SU-DHL-6 (cell line): ENCODE results near the gene GFOD1.

ENCODE experiments used
- CTCF ChIP-seq: fragments of 200-600 bp; sonication (generic); IDR thresholded peaks from one replicate; pipeline ENCODE4 v1.5.1; 2017; ENCODE audit warnings: antibody characterized with exemption, mild to moderate bottlenecking, low read length, moderate library complexity; ENCODE audit not compliant: insufficient read depth, poor library complexity, severe bottlenecking
- EZH2phosphoT487 ChIP-seq: fragments of 200-600 bp; sonication (generic), shearing (Covaris generic); conservative IDR thresholded peaks from 2 replicates; pipeline ENCODE4 v1.6.1; 2018; ENCODE audit warnings: mild to moderate bottlenecking, antibody characterized with exemption, low read length, moderate library complexity, mixed read lengths

- TF ChIP-seq CTCF: no peak
- no peak for TF ChIP-seq EZH2phosphoT487
These were observed 21.7 kb downstream of the GFOD1 start for GRCh38 chr6:13465734-13466133.
